ENCODE data around the gene PTPRN2. TPM values are rescaled to one million over a fixed set of nuclear protein-coding genes. Genes with fewer than 3 reads are reported as not detected.

Gene PTPRN2
- total RNA-seq, 1 donor = 0.09 TPM

DNA sequence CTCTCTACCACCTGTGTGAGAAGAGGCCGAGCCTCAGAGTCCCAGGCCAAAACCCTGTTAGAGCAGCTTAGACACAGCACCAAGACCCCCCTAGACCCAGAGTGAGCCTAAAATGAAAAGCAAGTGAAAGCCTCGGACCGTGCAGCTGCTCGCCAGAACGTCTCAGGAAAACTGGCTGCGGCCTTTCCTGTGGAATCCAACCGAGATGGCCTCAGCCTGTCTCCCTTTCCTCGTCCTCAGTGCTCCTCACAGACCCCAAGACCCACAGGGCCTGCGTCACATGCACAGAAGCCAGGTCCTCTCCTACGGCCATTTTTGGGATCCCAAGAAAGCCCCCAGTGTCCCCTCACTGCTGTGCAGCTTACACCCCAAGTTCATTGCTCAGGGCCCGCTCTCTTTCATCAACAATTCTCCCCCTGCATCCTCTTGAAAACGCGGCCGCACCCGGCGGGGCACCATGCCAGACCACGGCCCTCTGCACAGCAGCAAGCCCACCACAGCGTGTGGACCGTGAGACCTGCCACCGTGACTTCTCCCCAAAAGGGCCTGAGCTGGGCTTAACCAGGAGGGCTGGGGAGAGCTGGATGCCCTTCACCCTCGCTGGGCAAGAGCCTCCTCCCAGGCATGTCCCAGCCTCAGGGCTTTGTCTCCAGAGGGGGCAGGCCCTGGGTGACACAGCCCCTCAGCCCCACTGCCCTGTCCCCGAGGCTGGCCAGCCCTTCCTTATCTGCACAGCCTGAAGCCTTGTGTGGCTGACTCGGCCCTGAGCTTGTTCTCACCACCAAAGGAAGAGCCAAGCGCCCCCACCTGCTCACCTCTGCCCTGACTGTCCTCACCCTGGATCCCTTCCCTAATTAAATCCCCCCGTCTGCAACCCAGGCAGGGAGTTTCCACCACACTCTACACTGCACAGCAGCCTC is 142.9 kb downstream of the PTPRN2 start:
- no peak overlapping the region for H3K4me3 ChIP-seq (ENCODE audit: low read depth, low read length)
- TF ChIP-seq, protein P1, sequence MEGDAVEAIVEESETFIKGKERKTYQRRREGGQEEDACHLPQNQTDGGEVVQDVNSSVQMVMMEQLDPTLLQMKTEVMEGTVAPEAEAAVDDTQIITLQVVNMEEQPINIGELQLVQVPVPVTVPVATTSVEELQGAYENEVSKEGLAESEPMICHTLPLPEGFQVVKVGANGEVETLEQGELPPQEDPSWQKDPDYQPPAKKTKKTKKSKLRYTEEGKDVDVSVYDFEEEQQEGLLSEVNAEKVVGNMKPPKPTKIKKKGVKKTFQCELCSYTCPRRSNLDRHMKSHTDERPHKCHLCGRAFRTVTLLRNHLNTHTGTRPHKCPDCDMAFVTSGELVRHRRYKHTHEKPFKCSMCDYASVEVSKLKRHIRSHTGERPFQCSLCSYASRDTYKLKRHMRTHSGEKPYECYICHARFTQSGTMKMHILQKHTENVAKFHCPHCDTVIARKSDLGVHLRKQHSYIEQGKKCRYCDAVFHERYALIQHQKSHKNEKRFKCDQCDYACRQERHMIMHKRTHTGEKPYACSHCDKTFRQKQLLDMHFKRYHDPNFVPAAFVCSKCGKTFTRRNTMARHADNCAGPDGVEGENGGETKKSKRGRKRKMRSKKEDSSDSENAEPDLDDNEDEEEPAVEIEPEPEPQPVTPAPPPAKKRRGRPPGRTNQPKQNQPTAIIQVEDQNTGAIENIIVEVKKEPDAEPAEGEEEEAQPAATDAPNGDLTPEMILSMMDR (IDR thresholded peaks at IDR 0.05; ENCODE audit: insufficient read depth, low read length) = no peak
- DNase-seq (ENCODE audit: low read depth) = no peak

DNA sequence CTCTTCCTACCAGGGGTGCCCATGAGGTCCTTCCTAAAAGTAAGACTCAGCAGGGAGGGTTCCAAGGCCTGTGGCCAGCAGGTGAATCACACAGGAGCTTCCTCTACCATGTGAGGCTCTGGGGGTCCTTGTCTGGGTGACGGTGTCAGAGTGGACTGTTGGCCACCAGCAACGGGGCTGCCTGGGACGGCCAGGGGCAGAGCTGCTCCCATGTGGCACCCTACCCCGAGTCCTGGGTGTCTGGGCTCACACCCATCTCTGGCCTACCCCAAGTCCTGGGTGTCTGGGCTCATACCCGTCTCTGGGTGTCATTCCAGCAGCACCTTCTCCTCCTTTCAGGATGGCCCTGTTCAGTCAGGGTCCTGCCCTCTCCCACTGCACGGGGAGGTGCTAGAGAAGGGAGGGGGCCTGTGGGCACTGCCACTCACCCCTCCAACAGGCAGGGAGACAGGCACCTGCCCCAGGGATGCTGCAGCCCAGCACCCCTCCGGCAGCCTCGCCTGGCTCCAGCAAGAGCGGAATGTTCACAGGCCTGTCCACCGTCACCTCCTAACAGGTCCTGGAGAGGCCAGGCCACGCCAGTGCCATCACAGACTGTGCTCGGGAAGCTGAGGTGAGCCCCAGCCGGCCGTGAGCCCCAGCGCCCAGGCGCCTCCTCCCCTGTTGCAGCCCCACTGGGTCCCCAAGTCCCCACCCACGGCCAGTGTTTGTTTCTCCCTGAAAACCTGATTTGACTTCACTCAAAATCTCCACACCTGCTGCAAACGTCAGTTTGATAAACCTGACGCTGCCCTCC is 143.7 kb downstream of the PTPRN2 start:
- no peak for DNase-seq (ENCODE audit: low read depth)
- H3K4me3 ChIP-seq (ENCODE audit: low read depth, low read length) = no peak overlapping the region
- TF ChIP-seq, protein P1 (IDR thresholded peaks at IDR 0.05; ENCODE audit: insufficient read depth, low read length) = no peak

DNA sequence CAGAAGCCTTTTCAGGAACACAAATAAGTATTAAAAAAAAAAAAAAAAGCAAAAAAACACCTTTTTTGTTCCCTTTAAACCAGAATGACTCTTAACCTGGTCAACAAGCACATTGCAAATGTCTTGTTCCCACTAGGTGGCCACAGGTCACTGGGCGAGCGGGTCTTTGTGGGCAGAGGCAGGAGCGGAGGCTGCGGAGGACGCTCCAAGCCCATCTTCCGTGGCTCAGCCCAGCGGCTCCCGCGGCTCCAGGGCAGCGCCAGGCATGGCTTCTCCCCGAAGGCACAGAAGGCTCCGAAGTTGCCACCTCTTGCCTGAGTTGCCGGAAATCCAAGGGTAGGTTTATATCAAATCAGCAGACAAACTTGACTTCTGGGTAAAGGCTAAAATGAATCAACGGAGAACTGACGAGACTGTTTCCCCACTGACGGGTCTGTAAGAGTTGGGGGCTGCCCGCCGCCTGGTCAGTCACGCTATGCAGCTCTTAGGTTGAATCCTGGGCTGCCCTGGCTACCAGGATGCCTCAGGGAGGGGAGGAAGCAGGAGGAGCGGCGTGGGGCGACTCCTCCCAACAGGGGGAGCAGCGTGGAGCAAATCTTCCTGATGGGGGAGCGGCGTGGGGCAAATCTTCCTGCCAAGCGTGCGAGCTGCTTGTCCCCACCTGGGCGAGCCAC is 144.5 kb downstream of the PTPRN2 start:
- H3K4me3 ChIP-seq (ENCODE audit: low read depth, low read length) = no peak overlapping the region
- TF ChIP-seq, protein P1 (IDR thresholded peaks at IDR 0.05; ENCODE audit: insufficient read depth, low read length) = no peak
- no peak for DNase-seq (ENCODE audit: low read depth)

DNA sequence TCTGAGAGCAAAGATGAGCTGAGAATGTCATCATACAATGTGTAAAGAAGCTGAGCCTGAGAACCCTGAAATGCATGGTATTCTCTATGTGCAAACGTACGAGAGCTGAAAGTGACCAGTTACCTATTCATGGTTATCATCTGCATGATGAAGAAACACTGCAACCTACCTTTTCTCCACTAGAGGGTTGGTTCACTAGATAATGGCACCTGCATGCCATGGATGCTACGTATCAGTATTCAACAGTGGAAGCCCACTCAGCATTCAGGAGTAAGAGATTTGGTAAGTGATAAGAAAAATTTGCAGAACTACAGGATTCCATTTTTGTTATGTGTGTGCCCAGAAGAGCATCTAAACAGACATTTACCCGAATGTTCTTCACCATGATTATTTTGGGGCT is 145.4 kb downstream of the PTPRN2 start:
- H3K4me3 ChIP-seq (ENCODE audit: low read depth, low read length) = no peak overlapping the region
- DNase-seq (ENCODE audit: low read depth) = no peak
- TF ChIP-seq, protein P1 (IDR thresholded peaks at IDR 0.05; ENCODE audit: insufficient read depth, low read length) = no peak

DNA sequence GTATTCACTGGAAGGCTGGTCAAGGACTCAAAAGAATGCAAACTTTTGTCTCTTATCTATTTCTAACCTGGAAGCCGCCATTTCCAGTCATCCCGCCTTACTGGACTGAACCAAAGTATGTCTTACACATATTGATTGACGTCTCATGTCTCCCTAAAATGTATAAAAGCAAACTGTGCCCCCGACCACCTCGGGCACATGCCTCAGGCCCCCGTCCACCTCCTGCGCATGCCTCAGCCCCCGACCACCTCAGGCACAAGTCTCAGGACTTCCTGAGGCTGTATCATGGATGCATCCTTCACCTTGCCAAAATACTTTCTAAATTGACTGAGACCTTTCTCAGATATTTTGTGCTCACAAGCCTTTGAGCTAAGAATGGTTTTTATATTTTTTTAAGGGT is 148.6 kb downstream of the PTPRN2 start:
- TF ChIP-seq, protein P1 (IDR thresholded peaks at IDR 0.05; ENCODE audit: insufficient read depth, low read length) = no peak
- no peak overlapping the region for H3K4me3 ChIP-seq (ENCODE audit: low read depth, low read length)
- DNase-seq (ENCODE audit: low read depth) = no peak

All from fibroblast of the aortic adventitia (primary cell).